Measurements from ENCODE around the gene ROS1.
"Not testable (repeated sequence)": the region's sequence is repeated elsewhere in the genome, so short reads cannot be mapped to it uniquely, and the experiment has no call there.

The ROS1 gene

GRCh38 chr6:117262799-117263198, 162.9 kb downstream of the ROS1 start:
- TF ChIP-seq CTCF (IDR thresholded peaks at IDR 0.05; ENCODE audit: low read depth, low read length, missing control alignments), result no peak
- H3K4me3 ChIP-seq (replicated peaks; ENCODE audit: low read depth, low read length), result no peak overlapping the region
- no peak for DNase-seq (ENCODE audit: extremely low read depth, low read depth)

DNA sequence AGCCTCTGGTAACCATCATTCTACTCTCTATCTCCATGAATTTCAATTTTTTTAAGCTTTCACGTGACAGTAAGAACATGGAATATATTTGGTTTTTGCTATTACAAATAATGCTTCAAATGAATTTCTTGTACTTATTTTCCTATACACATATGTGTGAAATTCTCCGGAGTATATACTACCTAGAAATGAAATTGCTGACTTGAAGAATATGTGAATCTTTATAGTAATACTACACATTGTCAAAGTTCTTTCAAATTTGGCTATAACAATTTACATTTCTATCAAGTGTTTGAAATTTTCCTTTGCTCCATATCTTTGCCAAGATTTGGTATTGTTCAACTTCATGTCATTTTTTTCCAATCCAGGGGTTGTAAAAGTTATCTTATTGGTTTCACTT, 172.0 kb downstream of the ROS1 start:
- DNase-seq (ENCODE audit: extremely low read depth, low read depth), result no peak
- no peak for TF ChIP-seq CTCF (IDR thresholded peaks at IDR 0.05; ENCODE audit: low read depth, low read length, missing control alignments)
- H3K4me3 ChIP-seq (replicated peaks; ENCODE audit: low read depth, low read length), result no peak overlapping the region

DNA sequence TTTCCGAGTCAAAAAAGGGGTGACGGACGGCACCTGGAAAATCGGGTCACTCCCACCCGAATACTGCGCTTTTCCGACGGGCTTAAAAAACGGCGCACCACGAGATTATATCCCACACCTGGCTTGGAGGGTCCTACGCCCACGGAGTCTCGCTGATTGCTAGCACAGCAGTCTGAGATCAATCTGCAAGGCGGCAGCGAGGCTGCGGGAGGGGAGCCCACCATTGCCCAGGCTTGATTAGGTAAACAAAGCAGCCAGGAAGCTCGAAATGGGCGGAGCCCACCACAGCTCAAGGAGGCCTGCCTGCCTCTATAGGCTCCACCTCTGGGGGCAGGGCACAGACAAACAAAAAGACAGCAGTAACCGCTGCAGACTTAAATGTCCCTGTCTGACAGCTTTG, 180.8 kb downstream of the ROS1 start:
- not testable (repeated sequence) for DNase-seq (ENCODE audit: extremely low read depth, low read depth); H3K4me3 ChIP-seq (replicated peaks; ENCODE audit: low read depth, low read length)

DNA sequence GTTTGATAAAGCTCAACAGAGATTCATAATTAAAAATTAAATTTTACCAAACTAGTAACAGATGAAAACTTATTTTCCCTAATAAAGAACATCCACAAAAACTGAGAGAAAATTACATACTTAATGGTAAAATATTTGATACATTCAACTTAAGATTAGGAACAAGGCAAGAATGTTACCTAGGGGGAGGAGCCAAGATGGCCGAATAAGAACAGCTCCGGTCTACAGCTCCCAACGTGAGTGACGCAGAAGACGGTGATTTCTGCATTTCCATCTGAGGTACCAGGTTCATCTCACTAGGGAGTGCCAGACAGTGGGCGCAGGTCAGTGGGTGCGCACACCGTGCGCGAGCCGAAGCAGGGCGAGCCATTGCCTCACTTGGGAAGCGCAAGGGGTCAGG, 181.2 kb downstream of the ROS1 start:
- H3K4me3 ChIP-seq (replicated peaks; ENCODE audit: low read depth, low read length); DNase-seq (ENCODE audit: extremely low read depth, low read depth): not testable (repeated sequence)

Data from HFF-Myc (cell line).